ENCODE results near the gene CMC2.

CMC2 gene

DNA sequence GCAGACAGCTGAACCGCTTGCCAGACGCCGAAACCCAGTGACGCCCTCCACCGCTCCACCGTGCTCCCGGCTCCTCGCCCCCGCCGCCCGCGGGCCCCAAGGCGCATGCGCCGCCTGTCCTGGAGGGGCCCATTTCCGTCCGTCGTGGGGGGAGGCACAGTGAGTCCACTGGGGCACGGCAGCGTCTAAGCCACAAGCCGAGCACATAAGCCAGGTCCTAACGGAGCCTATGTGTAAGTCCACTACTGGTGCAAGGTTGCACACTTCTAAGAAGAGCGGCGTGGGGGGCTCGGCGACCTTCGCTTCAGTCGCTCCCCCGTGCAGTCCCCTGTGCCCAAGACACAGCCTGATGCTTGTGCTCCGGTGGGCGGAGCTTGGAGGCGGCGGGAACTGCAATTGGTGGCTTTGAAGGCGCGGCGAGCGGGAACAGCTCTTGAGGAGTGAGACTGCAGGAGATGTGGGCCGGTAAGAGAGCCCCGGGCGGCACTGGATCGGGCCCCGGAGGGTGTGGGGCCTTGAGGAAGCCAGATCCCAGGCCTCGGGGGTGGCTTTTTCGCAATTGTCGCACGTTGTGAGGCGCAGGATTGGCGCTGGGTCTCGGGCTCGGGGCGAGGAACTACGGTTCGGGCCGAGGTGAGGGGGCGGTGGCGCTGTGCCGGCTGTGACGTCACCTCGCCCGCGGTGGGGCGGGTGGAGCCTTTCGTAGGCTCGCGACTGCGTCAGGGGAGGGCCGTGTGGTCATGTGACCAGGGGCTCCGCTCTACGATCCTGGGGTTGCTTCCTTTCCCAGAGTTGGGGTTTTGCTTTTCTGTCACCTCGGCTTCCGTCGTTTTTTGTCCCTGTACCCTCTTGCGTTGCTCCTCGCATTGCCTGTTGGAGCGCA lies at the start of gene CMC2, which contains the start of gene CENPN:
TSS of gene CMC2 (minus strand) at position 73 of the 883 bp plus-strand sequence. CDS start 9,491 bp downstream, outside the sequence.
TSS of gene CENPN (plus strand) at position 402 of the 883 bp plus-strand sequence. CDS start 4,726 bp downstream, outside the sequence.
- DNase-seq (ENCODE audit: extremely low read depth in 1 of 2, low read depth in 1 of 2) = peak; percentile 95

DNA sequence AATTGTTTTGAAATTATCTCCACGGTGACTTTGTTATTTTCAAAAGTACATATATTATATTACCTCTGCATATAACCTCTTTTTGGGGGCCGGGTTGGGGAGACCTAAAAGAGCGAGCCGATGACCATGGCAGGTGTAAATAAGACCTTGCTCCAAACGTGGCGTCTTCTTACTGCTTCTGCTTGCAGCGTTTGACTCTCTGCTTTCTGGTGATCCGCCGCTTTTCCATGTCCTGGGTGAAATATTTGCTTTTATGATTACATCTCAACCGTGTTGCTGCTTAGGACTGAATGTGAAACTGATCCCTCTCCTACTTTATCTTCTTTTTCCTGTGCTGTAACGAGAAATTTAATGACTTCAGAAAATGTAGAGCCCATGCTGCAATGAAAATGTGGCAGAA lies 47.1 kb upstream of the CMC2 start:
- DNase-seq (ENCODE audit: extremely low read depth in 1 of 2, low read depth in 1 of 2) = no peak

DNA sequence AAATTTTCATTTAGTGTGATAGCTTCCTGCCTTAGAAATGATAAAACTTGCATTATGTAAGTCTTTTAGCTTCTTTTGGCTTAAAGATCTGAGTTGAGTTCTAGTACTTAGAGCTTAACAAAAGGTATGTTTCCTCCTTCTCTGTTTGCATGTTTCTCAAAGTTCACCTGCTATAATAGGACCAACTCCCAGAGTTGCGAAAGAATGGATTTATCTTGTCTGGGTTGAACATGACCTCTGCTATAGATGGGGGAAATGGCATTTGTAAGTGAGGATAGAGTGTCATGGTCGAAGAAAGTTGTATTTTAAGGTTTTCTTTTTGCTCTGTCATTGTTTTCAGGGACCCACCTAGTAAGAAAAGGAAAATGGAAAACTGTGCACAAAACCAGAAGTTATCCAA lies 36.1 kb upstream of the CMC2 start:
- DNase-seq (ENCODE audit: extremely low read depth in 1 of 2, low read depth in 1 of 2) = no peak

DNA sequence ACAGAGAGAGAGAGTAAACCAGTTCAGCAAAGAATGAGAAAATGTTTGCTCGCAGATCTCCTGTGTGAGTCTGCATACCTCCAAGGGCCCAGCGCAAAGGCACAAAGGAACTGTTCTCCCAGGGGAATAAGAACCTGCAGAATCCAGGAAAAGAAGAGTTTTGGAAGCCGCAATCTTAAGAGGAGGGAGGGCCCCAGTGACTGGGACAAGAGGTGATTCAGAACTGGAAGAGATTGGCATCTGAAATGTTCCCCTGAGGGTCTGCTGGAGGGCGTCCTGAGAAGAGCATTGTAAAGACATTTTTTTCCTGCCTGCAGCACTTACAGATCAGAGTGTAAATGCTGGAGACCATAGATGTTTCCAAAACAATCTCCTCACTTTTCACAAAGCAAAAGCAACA lies 35.0 kb upstream of the CMC2 start:
- no peak for DNase-seq (ENCODE audit: extremely low read depth in 1 of 2, low read depth in 1 of 2)

DNA sequence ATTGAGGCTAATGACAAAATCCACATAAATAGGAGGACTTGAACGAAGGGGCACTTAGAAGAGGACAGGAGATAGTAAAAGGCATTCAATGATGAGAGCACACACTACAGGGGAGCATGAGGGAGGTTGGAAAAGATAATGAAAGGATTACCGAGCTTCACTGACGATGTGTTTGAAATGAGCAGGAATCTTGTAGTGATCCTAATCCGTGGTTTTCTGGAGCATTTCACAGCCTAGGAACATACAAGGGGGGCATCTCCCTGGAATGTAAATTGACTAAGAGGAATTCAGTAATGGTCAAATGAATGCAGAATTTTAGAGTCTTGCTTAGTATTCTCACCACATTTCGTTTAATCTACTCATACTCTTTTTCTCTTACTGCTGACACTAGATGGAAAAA lies 34.2 kb upstream of the CMC2 start:
- no peak for DNase-seq (ENCODE audit: extremely low read depth in 1 of 2, low read depth in 1 of 2)

DNA sequence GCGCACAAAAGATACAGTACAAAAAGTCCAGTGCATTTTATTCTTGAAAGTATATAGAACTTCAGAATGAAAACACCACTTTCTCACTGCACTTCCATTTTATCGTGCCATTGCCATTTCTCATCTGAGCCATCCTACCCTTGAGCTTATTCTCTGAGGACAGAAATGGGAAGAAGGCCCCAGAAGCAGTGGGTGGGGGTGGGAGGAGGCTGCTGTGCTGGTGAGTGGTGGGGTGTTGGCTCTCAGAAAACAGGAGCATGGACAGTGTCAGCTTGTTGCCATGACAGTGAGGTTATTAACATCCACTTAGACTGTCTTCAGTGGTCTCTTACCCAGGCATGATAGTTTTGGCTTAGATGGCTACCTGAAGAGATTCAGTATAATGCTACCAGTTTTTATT lies 33.4 kb upstream of the CMC2 start:
- DNase-seq (ENCODE audit: extremely low read depth in 1 of 2, low read depth in 1 of 2) = no peak

DNA sequence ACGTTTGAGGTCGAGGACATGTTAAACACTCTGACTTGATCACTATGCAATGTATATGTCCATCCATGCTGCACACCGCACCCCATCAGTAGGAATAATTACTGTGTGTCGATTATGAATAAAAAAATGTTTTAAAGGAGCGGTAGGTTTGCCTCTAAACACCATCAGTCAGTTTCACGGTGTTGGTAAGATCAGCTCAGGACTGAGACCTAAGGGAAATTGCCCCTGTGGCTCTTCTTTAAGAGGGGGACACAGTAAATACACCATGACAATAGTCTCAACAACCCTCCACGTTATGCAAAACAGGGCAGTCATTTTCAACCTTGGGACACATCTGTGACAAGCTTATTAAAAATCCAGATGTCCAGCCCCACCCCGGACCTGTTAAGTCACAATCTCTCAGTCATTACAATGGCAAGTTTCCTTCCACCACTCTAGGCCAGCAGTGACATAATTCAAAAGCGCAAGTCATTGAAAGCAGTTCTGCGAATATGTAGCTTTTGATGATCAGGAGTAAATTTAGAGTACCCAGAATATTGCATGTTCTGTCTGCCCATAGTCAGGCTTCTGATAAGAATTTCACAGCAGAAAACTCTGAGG lies 30.2 kb upstream of the CMC2 start:
- no peak for DNase-seq (ENCODE audit: extremely low read depth in 1 of 2, low read depth in 1 of 2)

DNA sequence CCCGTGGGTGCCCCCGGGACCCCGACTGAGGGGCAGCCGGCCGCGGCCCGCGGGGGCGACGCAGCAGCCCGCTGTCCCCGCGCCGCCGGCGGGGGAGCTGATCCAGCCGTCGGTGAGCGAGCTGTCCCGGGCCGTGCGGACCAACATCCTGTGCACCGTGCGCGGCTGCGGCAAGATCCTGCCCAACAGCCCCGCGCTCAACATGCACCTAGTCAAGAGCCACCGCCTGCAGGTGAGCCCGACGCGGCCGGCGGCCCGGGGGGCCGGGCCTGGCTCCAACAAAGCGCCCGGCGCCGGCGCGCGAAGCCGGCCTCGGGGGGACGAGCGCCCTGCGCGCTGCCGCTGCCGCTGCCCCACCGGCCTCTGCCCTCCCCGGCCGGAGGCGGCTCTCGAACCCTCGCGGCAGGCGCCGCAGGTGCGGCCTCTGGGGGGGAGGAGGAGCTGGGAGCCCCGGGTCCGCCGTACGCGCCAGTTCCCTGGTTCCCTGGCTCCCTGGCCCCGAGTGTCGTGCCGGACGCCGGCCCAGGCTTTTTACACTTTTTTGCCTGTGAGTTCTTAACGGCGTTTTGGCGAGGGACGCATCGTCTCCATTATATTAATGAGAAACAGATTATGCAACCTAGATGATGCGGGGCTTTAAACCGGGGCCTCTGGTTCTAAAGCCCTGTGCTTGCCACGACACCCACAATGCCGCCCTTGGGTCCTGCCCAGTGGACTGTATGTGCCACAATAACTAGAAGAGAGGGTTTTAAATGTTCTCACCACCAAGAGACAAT lies 29.5 kb upstream of the CMC2 start:
- DNase-seq (ENCODE audit: extremely low read depth in 1 of 2, low read depth in 1 of 2) = no peak

DNA sequence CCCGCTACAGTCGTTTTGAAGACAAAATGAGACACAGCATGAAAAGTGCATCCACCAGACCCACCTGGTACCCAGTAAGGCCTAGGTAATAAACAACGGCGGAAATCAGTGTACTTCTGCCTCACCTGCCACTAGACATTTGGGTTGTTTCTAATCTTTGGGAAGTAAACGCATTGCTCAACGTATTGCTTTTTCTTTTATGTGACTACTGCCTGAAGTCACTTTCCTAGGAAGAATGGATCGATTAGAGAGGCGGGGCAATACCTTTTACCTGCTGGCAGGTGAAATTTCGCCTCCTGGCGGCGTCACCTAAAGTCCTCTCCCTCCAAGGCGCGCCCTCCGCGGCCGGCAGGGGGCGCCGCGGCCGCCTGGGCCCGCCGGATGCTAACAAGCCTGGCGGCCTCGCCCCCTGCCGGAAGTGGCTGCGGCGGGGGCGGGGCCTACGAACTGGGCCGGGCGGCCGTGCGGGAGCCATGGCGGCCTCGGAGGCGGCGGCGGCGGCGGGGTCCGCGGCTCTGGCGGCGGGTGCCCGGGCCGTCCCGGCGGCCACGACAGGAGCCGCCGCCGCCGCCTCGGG lies 28.8 kb upstream of the CMC2 start, which contains the start of gene ATMIN:
TSS of gene ATMIN (plus strand) at position 445 of the 577 bp plus-strand sequence. CDS start at position 474, 29 bp downstream.
- peak; percentile 54 to 87 for DNase-seq (ENCODE audit: extremely low read depth in 1 of 2, low read depth in 1 of 2)

DNA sequence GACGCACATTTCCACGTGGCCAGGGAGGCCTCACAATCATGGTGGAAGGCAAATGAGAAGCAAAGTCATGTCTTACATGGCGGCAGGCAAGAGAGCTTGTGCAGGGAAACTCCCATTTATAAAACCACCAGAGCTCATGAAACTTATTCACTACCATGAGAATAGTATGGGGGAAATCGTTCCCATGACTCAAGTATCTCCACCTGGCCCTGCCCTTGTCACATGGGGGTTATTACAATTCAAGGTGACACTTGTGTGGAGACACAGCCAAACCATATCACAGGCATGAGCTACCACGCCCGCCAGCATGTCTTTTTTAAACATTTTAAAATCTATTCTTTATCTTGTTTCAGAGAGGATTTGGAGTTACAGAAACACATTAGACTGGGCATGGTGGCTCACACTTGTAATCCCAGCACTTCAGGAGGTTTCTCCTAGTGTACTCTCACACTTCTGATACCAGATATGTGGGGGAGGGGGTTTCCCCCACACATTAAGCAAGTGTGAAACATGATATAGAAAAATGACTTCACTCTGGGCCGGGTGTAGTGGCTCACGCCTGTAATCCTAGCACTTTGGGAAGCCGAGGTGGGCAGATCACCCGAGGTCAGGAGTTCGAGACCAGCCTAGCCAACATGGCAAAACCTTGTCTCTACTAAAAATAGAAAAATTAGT lies 23.4 kb upstream of the CMC2 start:
- DNase-seq (ENCODE audit: extremely low read depth in 1 of 2, low read depth in 1 of 2) = no peak

DNA sequence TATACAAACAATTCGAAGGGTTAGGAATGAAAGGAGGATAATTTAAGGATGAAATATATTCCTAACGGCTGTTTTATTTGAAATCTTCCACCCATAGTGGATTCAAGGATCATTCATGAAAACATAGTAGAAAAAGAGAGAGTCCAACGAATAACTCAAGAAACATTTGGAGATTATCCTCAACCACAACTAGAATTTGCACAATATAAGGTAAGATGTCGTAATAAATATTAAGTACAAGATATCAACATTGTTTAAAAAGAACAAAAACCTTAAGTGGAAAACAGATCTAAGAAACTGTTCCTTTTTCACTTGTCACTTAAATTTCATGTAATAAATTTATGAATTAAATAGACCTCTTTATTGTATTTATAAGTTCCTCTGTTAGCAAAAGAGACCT lies 19.7 kb upstream of the CMC2 start:
- DNase-seq (ENCODE audit: extremely low read depth in 1 of 2, low read depth in 1 of 2) = no peak

DNA sequence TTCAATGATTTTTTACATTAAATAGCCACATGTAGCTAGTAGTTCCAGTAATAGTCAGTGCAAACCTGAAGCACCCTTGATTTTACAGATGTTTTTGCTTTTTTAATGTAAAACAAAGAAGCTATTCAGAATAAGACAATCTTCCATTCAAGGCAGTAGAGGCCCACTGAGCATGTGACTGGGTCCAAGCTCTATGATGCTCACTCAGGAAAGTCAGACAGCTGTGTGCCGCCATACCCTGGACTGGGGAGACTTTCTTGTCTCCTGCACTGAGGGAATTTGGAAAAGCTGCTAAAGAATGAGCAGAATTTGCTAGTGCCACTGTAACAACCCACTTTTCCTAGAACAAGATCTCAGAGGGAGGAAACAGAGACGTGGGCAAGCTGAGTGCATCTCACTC lies 11.8 kb upstream of the CMC2 start:
- no peak for DNase-seq (ENCODE audit: extremely low read depth in 1 of 2, low read depth in 1 of 2)

DNA sequence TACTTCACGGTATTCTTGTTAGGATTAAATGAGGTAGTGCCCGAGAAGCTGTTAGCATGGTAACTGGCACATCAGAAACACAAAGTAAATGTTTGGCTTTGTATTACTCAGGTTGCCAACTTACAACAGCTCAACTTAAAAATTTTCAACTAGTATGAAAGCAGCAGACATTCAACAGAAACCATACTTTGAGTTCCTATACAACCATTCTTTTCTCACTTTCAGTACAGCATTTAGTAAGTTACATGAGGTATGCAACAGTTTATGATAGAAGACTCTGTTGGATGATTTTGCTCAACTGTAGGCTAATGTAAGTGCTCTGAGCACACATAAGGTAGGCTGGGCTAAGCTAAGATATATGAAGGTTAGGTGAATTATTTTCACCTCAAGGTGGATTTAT lies 8.0 kb upstream of the CMC2 start:
- DNase-seq (ENCODE audit: extremely low read depth in 1 of 2, low read depth in 1 of 2) = no peak

DNA sequence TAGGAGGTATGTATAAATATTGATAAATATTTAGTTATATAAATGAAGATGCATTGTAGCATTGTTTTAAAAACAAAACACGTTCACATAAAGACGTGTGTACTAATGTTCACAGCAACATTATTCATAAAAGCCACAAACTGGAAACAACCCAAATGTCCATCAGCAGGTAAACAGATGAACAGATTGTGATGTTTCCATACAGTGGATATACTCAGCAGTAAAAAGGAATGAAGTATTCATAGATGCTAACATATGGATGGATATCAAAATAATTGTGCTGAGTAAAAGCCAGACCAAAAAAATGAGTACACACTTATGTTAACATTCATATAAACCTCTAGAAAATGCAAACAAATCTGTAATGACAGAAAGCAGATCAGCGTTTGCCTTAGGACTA lies 6.3 kb upstream of the CMC2 start:
- no peak for DNase-seq (ENCODE audit: extremely low read depth in 1 of 2, low read depth in 1 of 2)

DNA sequence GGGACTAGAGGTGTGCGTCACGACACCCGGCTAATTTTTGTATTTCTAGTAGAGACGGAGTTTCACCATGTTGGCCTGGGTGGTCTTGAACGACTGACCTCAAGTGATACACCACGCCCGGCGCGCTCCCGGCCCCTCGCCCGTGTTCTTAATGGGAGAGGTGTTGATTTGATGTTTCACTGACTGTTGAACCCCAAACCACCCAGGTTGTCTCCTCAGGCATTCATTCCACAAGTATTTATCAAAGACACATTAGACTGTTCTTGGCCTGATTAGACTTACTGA lies 1.8 kb upstream of the CMC2 start:
- no peak for DNase-seq (ENCODE audit: extremely low read depth in 1 of 2, low read depth in 1 of 2)

DNA sequence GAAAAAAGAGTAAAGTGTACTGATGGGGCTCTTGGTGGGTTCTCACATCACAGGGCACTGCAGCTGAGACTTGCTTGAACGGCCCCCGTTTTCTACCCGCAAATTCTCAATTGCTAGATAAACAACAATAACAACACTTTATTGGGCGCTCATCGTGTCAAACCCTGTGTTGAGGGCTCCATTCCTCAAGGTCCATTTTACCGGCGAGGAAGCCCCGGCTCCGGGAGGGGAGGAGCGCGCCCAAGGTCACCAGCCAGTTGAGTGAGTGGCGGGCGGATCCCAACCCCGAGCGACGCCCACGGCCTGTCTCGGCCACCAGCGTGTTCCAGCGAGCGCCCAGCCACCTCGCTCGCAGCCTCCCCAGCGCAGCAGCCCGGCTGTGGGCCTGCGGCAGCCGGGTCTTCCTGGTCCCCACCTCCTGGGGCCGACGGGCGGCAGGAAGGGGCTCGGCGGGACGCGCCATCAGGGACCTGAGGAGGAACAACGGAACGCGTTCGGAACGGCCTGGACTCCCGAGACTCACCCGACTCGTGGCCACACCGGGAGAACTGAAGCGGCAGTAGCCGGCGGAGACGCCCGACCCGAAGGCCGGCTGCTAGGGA lies 373 bp downstream of the CMC2 start:
- DNase-seq (ENCODE audit: extremely low read depth in 1 of 2, low read depth in 1 of 2) = peak; percentile 22 to 47

DNA sequence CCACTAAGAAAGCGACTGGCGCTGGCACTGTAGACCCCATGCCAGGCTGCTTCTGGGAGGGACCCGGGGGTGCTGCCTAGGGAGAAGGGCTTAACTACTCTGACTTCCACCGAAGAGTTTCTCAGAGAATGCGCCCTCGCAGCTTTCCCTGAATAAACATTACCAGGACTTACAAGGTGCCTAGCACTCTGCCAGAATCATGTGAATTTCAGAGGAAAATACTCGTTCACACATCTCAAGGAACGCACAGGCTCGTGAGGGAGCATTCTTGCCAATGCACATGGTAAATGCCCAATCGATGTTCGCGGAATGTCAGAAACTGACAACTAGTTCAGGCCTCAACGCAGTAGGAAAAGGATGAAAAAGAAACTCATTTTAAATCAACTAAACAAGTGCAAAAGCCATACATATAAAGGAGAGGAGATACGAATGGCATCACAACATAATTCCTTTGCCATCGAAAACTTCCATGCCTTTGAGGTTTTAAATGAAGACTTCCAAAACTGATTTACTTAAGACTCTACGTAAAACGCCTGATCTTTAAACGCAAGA lies 999 bp downstream of the CMC2 start:
- DNase-seq (ENCODE audit: extremely low read depth in 1 of 2, low read depth in 1 of 2) = no peak

DNA sequence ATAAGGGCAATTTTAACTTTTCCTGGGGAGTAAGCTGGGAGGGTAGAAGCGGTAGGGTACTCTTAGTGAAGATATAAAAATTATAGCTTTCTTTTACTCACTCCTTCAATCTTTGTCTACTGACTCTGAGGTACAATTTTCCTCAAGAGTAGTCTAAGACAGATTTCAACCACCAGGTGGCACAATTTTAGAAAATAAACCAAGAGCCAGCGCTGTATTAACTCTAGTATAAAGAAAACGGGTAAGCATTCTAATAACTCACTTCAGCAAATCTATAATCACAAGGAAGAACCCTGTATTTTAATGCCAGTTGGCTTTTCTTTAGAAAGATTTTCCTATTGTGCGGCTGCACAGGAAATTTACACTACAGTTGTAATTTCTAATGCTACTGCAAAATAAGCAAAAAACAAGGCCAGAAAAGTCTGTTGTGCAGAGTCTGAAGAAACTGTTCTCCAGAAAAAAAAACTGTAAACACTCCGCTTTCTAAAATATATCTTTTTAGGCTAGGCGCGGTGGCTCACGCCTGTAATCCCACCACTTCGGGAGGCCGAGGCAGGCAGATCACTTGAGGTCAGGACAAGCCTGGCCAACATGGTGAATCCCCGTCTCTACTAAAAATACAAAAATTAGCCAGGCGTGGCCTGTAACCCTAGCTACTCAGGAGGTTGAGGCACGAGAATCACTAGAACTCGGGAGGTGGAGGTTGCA lies 1.9 kb downstream of the CMC2 start:
- no peak for DNase-seq (ENCODE audit: extremely low read depth in 1 of 2, low read depth in 1 of 2)
